Esophagus muscularis mucosa (tissue), 4 donors: ENCODE measurements around the gene C8G. TPM values are rescaled to one million over a fixed set of nuclear protein-coding genes. Genes with fewer than 3 reads are reported as not detected.

Experiments used
- DNase-seq: peaks from one replicate; pipeline ENCODE4 v3.0.0-alpha.2; 2017; ENCODE audit errors: extremely low spot score
- H3K27ac ChIP-seq, 4 donors: fragments of 200-600 bp; sonication (generic); replicated peaks in 1 of 4; 1 replicate in 3 of 4; 2 replicates in 1 of 4; pipeline ENCODE4 v1.5.1; 2016 to 2019; ENCODE audit warnings: mild to moderate bottlenecking in 1 of 4
- H3K27me3 ChIP-seq, 4 donors: fragments of 200-600 bp; sonication (generic); one replicate each; pipeline versions ENCODE4 v1.5.1 to v1.6.0; 2016 to 2019
- H3K36me3 ChIP-seq, 4 donors: fragments of 200-600 bp; sonication (generic); one replicate each; pipeline ENCODE4 v1.5.1; 2016 to 2019
- H3K4me1 ChIP-seq, 4 donors: fragments of 200-600 bp; sonication (generic); one replicate each; pipeline ENCODE4 v1.5.1; 2016 to 2019
- H3K4me3 ChIP-seq, 4 donors: fragments of 200-600 bp; sonication (generic); 1 replicate in 2 of 4; 2 replicates in 2 of 4; pipeline ENCODE4 v1.5.1; 2016 to 2019; ENCODE audit warnings: mild to moderate bottlenecking in 4 of 4, moderate library complexity in 1 of 4
- H3K9me3 ChIP-seq, 4 donors: fragments of 200-600 bp; sonication (generic); 1 replicate in 3 of 4; 2 replicates in 1 of 4; pipeline ENCODE4 v1.5.1; 2016 to 2019
- CTCF ChIP-seq, 3 experiments: fragments of 200-600 bp in 2 of 3; fragments of 450-650 bp in 1 of 3; sonication (generic) in 2 of 3; IDR thresholded peaks; one replicate each; pipeline ENCODE4 v1.5.1; 2017 to 2019; ENCODE audit warnings: antibody characterized with exemption in 3 of 3, mild to moderate bottlenecking in 2 of 3, moderate library complexity in 1 of 3
- EP300 ChIP-seq: sonication (generic); formaldehyde crosslinking; IDR thresholded peaks from one replicate; pipeline ENCODE4 v1.6.1; 2017; ENCODE audit warnings: antibody characterized with exemption
- POLR2A ChIP-seq: fragments of 450-650 bp; IDR thresholded peaks from one replicate; pipeline ENCODE4 v1.6.1; 2017; ENCODE audit warnings: antibody characterized with exemption, moderate library complexity, mild to moderate bottlenecking, low read depth
- POLR2AphosphoS5 ChIP-seq, 2 donors: sonication (generic); formaldehyde crosslinking; IDR thresholded peaks; one replicate each; pipeline ENCODE4 v1.6.1; 2017; ENCODE audit warnings: antibody characterized with exemption in 2 of 2
- WGBS: methylation state at CpG from one replicate; pipeline ENCODE4 v1.1.5; 2018; 5-methylcytosine and 5-hydroxymethylcytosine counted together
- intact Hi-C: fragments of 100-400 bp; cut with DNase I; formaldehyde crosslinking; loops from one replicate; pipeline ENCODE4 v1.15.1; 2023
- total RNA-seq, 4 donors: library from RNA; depleted of rRNA; stranded (reverse); fragments of >200 nt; gene quantifications; one replicate each; pipeline versions ENCODE4 v1.1.0 to v1.2.1, GENCODE V29; 2016

The C8G gene
- total RNA-seq, 4 donors from 2014 or later, result not detected

GRCh38 chr9:136973618-136974617 is 28.9 kb downstream of the C8G start:
- Histone ChIP-seq H3K4me1 (peaks cover 28 to 44% (median 38%) of the 10 kb centered on the region in 4 donors), H3K4me3 (no peak overlapping the region), H3K36me3 (no peaks in the 10 kb centered on the region), H3K27ac (no peak overlapping the region), H3K9me3 (no peaks in the 10 kb centered on the region), H3K27me3 (peaks cover 0 to 29% (median 0%) of the 10 kb centered on the region in 4 donors)
- WGBS, result 90% methylated on average over 18 of the region's 29 CpGs
- TF ChIP-seq CTCF (IDR thresholded peaks at IDR 0.05), result no peak
- no peak for TF ChIP-seq POLR2A
- TF ChIP-seq EP300, result no peak
- no peak for TF ChIP-seq POLR2AphosphoS5 (IDR thresholded peaks at IDR 0.05)
- intact Hi-C loops, result no loop called here
- DNase-seq, result no peak

- 63% methylated on average over 10 of the region's 15 CpGs for WGBS
- Histone ChIP-seq H3K4me1 (peaks cover 30 to 47% (median 40%) of the 10 kb centered on the region in 4 donors), H3K9me3 (no peaks in the 10 kb centered on the region), H3K27ac (peak overlapping the region in 2 of 4 donors; percentile 27 to 33), H3K27me3 (peaks cover 0 to 29% (median 0%) of the 10 kb centered on the region in 4 donors), H3K36me3 (no peaks in the 10 kb centered on the region), H3K4me3 (no peak overlapping the region)
- TF ChIP-seq CTCF (IDR thresholded peaks at IDR 0.05) (no peak), EP300 (no peak), POLR2A (no peak), POLR2AphosphoS5 (IDR thresholded peaks at IDR 0.05) (no peak)
- intact Hi-C loops, result no loop called here
- no peak for DNase-seq
Measured at GRCh38 chr9:136974817-136975535, 29.9 kb downstream of the C8G start.

- Histone ChIP-seq H3K27ac (peak overlapping the region in 1 of 4 donors; percentile 33), H3K27me3 (peaks cover 0 to 22% (median 0%) of the 10 kb centered on the region in 4 donors), H3K4me3 (no peak overlapping the region), H3K9me3 (no peaks in the 10 kb centered on the region), H3K36me3 (no peaks in the 10 kb centered on the region), H3K4me1 (peaks cover 30 to 47% (median 43%) of the 10 kb centered on the region in 4 donors)
- intact Hi-C loops, result no loop called here
- TF ChIP-seq POLR2A, result no peak
- no peak for TF ChIP-seq EP300
- TF ChIP-seq CTCF (IDR thresholded peaks at IDR 0.05), result peak in 1 of 3 experiments; percentile 14
- DNase-seq, result no peak
- 85% methylated on average over 6 of the region's 14 CpGs for WGBS
Measured at GRCh38 chr9:136975644-136976043, 30.6 kb downstream of the C8G start.

GRCh38 chr9:136977223-136977622 is 32.2 kb downstream of the C8G start, which contains the start of gene PTGDS:
Gene PTGDS, plus strand, starts transcription at chr9:136977504. Its CDS starts 75 bp downstream, at chr9:136977579.
- Histone ChIP-seq H3K27ac (peak within 1 kb of the TSS in 3 of 4 donors; percentile 48 to 64 (median 52)), H3K9me3 (no peaks in the 10 kb centered on the region), H3K27me3 (peaks cover 0 to 34% (median 0%) of the 10 kb centered on the region in 4 donors), H3K4me3 (peak within 1 kb of the TSS; percentile 54 to 68 (median 56)), H3K36me3 (no peaks in the 10 kb centered on the region), H3K4me1 (peaks cover 30 to 54% (median 46%) of the 10 kb centered on the region in 4 donors)
- intact Hi-C loops, result no loop called here
- TF ChIP-seq EP300, result no peak
- no peak for DNase-seq
- 49% methylated on average over 3 of the region's 10 CpGs for WGBS

GRCh38 chr9:136977649-136978072 is 32.6 kb downstream of the C8G start:
- TF ChIP-seq POLR2AphosphoS5 (IDR thresholded peaks at IDR 0.05) (no peak), EP300 (no peak), CTCF (IDR thresholded peaks at IDR 0.05) (no peak), POLR2A (no peak)
- intact Hi-C loops, result no loop called here
- peak overlapping the region; percentile 54 to 68 (median 56) for H3K4me3 ChIP-seq
- H3K4me1 ChIP-seq, result peaks cover 30 to 57% (median 48%) of the 10 kb centered on the region in 4 donors
- no peaks in the 10 kb centered on the region for H3K36me3 ChIP-seq
- peaks cover 0 to 36% (median 0%) of the 10 kb centered on the region in 4 donors for H3K27me3 ChIP-seq
- peak overlapping the region in 3 of 4 donors; percentile 48 to 64 (median 52) for H3K27ac ChIP-seq
- DNase-seq, result no peak
- no CpG with 5 or more reads among the region's 33 CpGs for WGBS
- H3K9me3 ChIP-seq, result no peaks in the 10 kb centered on the region
